Renal cortex interstitium (tissue), 11 donors: Measurements from ENCODE around the gene GTPBP4. TPM values are rescaled to one million over a fixed set of nuclear protein-coding genes. Genes with fewer than 3 reads are reported as not detected.

Experiments
- DNase-seq, 11 donors: peaks; one replicate each; pipeline ENCODE4 v3.0.0-alpha.2; 2013; ENCODE audit warnings: low read depth in 9 of 11, low spot score in 4 of 11; ENCODE audit errors: extremely low read depth in 1 of 11
- polyA plus RNA-seq, 3 donors: library from polyadenylated mRNA; unstranded; fragments of 120-200 nt; gene quantifications; one replicate each; pipeline ENCODE4 v1.2.1, GENCODE V29; 2013; ENCODE audit not compliant: insufficient read length in 3 of 3

The GTPBP4 gene
- polyA plus RNA-seq, 3 donors: 57.9 to 64.5 (median 63.9) TPM

- no peak for DNase-seq
Observed at GRCh38 chr10:962342-962741, 25.9 kb upstream of the GTPBP4 start.

- DNase-seq: no peak
Observed at GRCh38 chr10:963186-963585, 25.0 kb upstream of the GTPBP4 start.

- DNase-seq: no peak
Observed at GRCh38 chr10:963655-964054, 24.6 kb upstream of the GTPBP4 start.

GRCh38 chr10:964321-964987 is 23.8 kb upstream of the GTPBP4 start:
- no peak for DNase-seq

- DNase-seq: no peak
Observed at GRCh38 chr10:964988-965417, 23.2 kb upstream of the GTPBP4 start.

GRCh38 chr10:966466-967235 is 21.6 kb upstream of the GTPBP4 start:
- DNase-seq: no peak

GRCh38 chr10:968546-969199 is 19.6 kb upstream of the GTPBP4 start:
- DNase-seq: no peak

- DNase-seq: no peak
Observed at GRCh38 chr10:969473-970150, 18.6 kb upstream of the GTPBP4 start.

- DNase-seq: peak in 1 of 11 donors; percentile 11
Observed at GRCh38 chr10:970311-971149, 17.7 kb upstream of the GTPBP4 start.

GRCh38 chr10:971150-971542 is 17.1 kb upstream of the GTPBP4 start:
- no peak for DNase-seq

GRCh38 chr10:971613-972012 is 16.6 kb upstream of the GTPBP4 start:
- DNase-seq: no peak

- no peak for DNase-seq
Observed at GRCh38 chr10:972763-973162, 15.5 kb upstream of the GTPBP4 start.

GRCh38 chr10:974038-974784 is 14.0 kb upstream of the GTPBP4 start:
- no peak for DNase-seq

GRCh38 chr10:974785-975074 is 13.5 kb upstream of the GTPBP4 start:
- DNase-seq: no peak

GRCh38 chr10:976316-976715 is 11.9 kb upstream of the GTPBP4 start:
- no peak for DNase-seq

- no peak for DNase-seq
Observed at GRCh38 chr10:978826-979421, 9.3 kb upstream of the GTPBP4 start.

GRCh38 chr10:980468-981093 is 7.7 kb upstream of the GTPBP4 start:
- no peak for DNase-seq

- no peak for DNase-seq
Observed at GRCh38 chr10:983401-983800, 4.8 kb upstream of the GTPBP4 start.
